Smooth muscle cell (in vitro differentiated cells): ENCODE results near the gene TNNC2. TPM values are rescaled to one million over a fixed set of nuclear protein-coding genes. Genes with fewer than 3 reads are reported as not detected.

Experiments used
- DNase-seq: peaks from one replicate; lab custom pipeline; 2025; ENCODE audit not compliant: unreplicated experiment; lab: John Stamatoyannopoulos, UW
- H2AFZ ChIP-seq: fragments of 200-600 bp; sonication (generic); 2 replicates; pipeline ENCODE4 v1.6.0; 2016; ENCODE audit warnings: antibody characterized with exemption, low read depth, mild to moderate bottlenecking
- H3F3A ChIP-seq: fragments of 200-600 bp; sonication (generic); 2 replicates; pipeline ENCODE4 v1.6.0; 2017; ENCODE audit warnings: antibody characterized with exemption, low read depth
- H3K27ac ChIP-seq: fragments of 200-600 bp; sonication (generic); 2 replicates; pipeline ENCODE4 v1.5.1; 2016; ENCODE audit warnings: low read depth, mild to moderate bottlenecking
- H3K27me3 ChIP-seq: fragments of 200-600 bp; sonication (generic); 2 replicates; pipeline ENCODE4 v1.6.1; 2016; ENCODE audit warnings: low read depth, mild to moderate bottlenecking
- H3K36me3 ChIP-seq: fragments of 200-600 bp; sonication (generic); 2 replicates; pipeline ENCODE4 v1.5.1; 2016; ENCODE audit warnings: low read depth
- H3K4me1 ChIP-seq: fragments of 200-600 bp; sonication (generic); 2 replicates; pipeline ENCODE4 v1.5.1; 2016; ENCODE audit warnings: low read depth
- H3K4me2 ChIP-seq: fragments of 200-600 bp; sonication (generic); 2 replicates; pipeline ENCODE4 v1.6.0; 2016; ENCODE audit warnings: mild to moderate bottlenecking
- H3K4me3 ChIP-seq: fragments of 200-600 bp; sonication (generic); 2 replicates; pipeline ENCODE4 v1.5.1; 2016; ENCODE audit warnings: mild to moderate bottlenecking
- H3K79me2 ChIP-seq: fragments of 200-600 bp; sonication (generic); 2 replicates; pipeline ENCODE4 v1.6.0; 2016; ENCODE audit warnings: low read depth, mild to moderate bottlenecking
- H3K9ac ChIP-seq: fragments of 200-600 bp; sonication (generic); 2 replicates; pipeline ENCODE4 v1.6.0; 2016; ENCODE audit warnings: low read depth
- H3K9me3 ChIP-seq: fragments of 200-600 bp; sonication (generic); replicated peaks from 2 replicates; pipeline ENCODE4 v1.5.1; 2016; ENCODE audit warnings: low read depth
- H4K20me1 ChIP-seq: fragments of 200-600 bp; sonication (generic); 2 replicates; pipeline ENCODE4 v1.6.0; 2016; ENCODE audit warnings: low read depth
- WGBS: methylation state at CpG from one replicate; pipeline ENCODE4 v1.1.7; 2016; ENCODE audit warnings: low lambda C conversion rate; 5-methylcytosine and 5-hydroxymethylcytosine counted together
- polyA plus RNA-seq: library from polyadenylated mRNA; unstranded; fragments of >200 nt; fragmentation: Nextera tagmentation; extraction: Ambion mirVana; gene quantifications from 2 replicates; pipeline ENCODE4 v1.2.1, GENCODE V29; 2016
- total RNA-seq: library from RNA; depleted of rRNA; stranded (reverse); fragments of >200 nt; gene quantifications from 2 replicates; pipeline ENCODE4 v1.2.3, GENCODE V29; 2014
- TF ChIP-seq, protein P1 (sequence below): fragments of 200-600 bp; sonication (generic); IDR thresholded peaks from 2 replicates; pipeline ENCODE4 v1.5.1; 2017; ENCODE audit warnings: borderline replicate concordance, mild to moderate bottlenecking, antibody characterized with exemption; ENCODE audit not compliant: insufficient read depth, poor library complexity, severe bottlenecking

Gene TNNC2
- total and polyA plus RNA-seq, 2 experiments from 2014 or later, result 0.78 to 1.7 TPM

DNA sequence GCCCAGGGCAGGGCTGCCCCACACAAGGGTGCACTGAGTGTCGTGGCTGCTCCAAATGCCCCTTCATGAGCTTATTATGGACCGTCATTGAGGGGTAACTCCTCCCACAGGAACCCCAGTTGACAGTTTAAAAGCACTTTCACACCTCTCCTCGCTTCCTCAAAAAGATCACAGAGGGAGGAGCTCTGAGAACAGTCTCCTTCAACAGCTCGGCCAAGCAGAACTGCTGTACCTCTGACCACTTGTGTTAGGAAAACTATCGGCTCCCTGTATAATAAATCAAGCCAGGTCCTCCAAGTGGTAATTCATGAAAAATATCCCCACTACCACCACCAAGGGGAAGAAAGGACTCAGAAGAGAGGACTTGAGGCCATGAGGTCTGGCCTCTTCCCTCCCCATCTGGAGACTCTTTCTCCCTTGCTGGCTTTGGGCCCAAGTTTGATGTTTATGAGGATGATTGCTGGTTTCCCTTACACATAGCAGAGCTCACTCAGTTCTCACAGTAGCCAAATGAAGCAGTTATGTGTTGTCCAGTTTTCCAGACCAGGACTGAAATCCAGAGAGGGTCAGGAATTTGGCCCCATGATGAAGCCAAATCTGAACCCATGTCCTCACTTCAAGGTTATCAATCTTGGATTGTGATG is 15.2 kb upstream of the TNNC2 start:
- no peaks in the 10 kb centered on the region for H3K9me3 ChIP-seq
- no peak overlapping the region for H3K4me2 ChIP-seq
- TF ChIP-seq, protein P1, sequence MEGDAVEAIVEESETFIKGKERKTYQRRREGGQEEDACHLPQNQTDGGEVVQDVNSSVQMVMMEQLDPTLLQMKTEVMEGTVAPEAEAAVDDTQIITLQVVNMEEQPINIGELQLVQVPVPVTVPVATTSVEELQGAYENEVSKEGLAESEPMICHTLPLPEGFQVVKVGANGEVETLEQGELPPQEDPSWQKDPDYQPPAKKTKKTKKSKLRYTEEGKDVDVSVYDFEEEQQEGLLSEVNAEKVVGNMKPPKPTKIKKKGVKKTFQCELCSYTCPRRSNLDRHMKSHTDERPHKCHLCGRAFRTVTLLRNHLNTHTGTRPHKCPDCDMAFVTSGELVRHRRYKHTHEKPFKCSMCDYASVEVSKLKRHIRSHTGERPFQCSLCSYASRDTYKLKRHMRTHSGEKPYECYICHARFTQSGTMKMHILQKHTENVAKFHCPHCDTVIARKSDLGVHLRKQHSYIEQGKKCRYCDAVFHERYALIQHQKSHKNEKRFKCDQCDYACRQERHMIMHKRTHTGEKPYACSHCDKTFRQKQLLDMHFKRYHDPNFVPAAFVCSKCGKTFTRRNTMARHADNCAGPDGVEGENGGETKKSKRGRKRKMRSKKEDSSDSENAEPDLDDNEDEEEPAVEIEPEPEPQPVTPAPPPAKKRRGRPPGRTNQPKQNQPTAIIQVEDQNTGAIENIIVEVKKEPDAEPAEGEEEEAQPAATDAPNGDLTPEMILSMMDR, result no peak
- no peaks in the 10 kb centered on the region for H3K79me2 ChIP-seq
- H3K4me1 ChIP-seq, result no peaks in the 10 kb centered on the region
- H3K27me3 ChIP-seq, result no peaks in the 10 kb centered on the region
- peaks cover 18% of the 10 kb centered on the region for H4K20me1 ChIP-seq
- H3K36me3 ChIP-seq, result no peaks in the 10 kb centered on the region
- H3K4me3 ChIP-seq, result no peak overlapping the region
- H2AFZ ChIP-seq, result no peak overlapping the region
- peak overlapping the region; percentile 7 for H3K27ac ChIP-seq
- peaks cover 6% of the 10 kb centered on the region for H3F3A ChIP-seq
- DNase-seq, result no peak
- H3K9ac ChIP-seq, result no peak overlapping the region
- WGBS, result 86% methylated on average over 5 of the region's 5 CpGs

DNA sequence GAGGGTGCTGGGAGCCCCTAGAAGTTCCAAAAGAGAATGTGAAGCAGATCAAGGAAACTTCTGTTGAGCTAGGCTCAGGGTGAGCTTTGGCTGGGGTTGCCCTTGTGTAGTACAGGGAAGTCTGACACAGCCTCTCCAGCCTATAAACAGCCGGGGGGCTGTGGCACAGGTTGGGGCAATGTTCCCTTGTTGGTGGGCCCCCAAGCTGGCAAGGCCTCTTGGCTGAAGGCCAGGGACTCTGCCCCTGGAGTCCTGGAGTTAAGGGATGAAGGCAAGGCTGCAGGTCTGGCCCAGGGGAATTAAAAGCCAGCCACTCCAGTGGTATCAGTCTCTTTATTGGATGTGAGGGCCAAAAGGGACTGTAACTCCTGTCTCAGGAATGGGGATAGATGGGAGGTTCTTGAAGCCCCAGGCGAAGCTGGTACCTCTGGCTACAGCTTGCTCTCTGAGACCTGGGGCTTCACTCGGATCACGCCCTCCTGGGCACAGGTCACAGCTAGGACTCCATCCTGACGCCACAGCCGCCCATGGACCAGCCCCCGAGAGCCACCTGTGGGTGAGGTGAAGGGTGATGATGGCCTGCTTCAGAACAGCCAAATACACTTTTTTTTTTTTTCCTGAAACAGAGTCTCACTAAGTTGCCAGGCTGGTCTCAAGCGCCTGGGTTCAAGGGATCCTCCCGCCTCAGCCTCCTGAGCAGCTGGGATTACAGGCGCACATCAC is 14.5 kb upstream of the TNNC2 start:
- TF ChIP-seq, protein P1, result no peak
- no peak overlapping the region for H2AFZ ChIP-seq
- no peaks in the 10 kb centered on the region for H3K27me3 ChIP-seq
- no peak for DNase-seq
- H3K4me2 ChIP-seq, result no peak overlapping the region
- H3K79me2 ChIP-seq, result no peaks in the 10 kb centered on the region
- 97% methylated on average over 10 of the region's 10 CpGs for WGBS
- no peak overlapping the region for H3K9ac ChIP-seq
- H4K20me1 ChIP-seq, result peaks cover 22% of the 10 kb centered on the region
- H3K9me3 ChIP-seq, result no peaks in the 10 kb centered on the region
- no peak overlapping the region for H3K4me3 ChIP-seq
- no peaks in the 10 kb centered on the region for H3K36me3 ChIP-seq
- peaks cover 10% of the 10 kb centered on the region for H3F3A ChIP-seq
- H3K4me1 ChIP-seq, result no peaks in the 10 kb centered on the region
- H3K27ac ChIP-seq, result no peak overlapping the region

GRCh38 chr20:45840700-45841198 is 13.6 kb upstream of the TNNC2 start:
- no peak overlapping the region for H3K4me2 ChIP-seq
- WGBS, result 97% methylated on average over 25 of the region's 25 CpGs
- no peaks in the 10 kb centered on the region for H3K27me3 ChIP-seq
- H3F3A ChIP-seq, result peaks cover 12% of the 10 kb centered on the region
- no peaks in the 10 kb centered on the region for H3K36me3 ChIP-seq
- peaks cover 23% of the 10 kb centered on the region for H4K20me1 ChIP-seq
- TF ChIP-seq, protein P1, result no peak
- H3K79me2 ChIP-seq, result no peaks in the 10 kb centered on the region
- DNase-seq, result no peak
- no peak overlapping the region for H3K4me3 ChIP-seq
- H3K9ac ChIP-seq, result no peak overlapping the region
- no peak overlapping the region for H2AFZ ChIP-seq
- H3K9me3 ChIP-seq, result no peaks in the 10 kb centered on the region
- H3K27ac ChIP-seq, result no peak overlapping the region
- no peaks in the 10 kb centered on the region for H3K4me1 ChIP-seq

DNA sequence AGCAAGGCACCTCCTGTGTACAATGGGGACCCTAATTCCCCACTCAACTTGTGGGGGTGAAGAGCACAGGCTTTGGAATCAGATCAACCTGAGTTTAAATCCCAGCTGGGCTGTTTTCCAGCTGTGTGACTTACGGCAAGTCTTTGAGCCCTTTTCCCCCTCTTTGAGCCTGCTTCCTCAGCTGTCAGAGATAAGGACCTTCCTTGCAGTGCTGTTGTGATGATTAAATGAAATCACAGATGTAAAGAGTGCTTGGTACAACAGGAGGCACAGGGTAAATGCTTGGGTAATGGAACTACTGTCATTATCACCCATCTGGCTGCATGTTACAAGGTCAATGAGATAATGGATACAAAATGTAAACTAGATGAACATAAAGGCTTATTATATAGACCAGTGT is 9.7 kb upstream of the TNNC2 start:
- H3K27me3 ChIP-seq, result no peaks in the 10 kb centered on the region
- no peaks in the 10 kb centered on the region for H3K9me3 ChIP-seq
- H3K4me3 ChIP-seq, result no peak overlapping the region
- no peak overlapping the region for H3K4me2 ChIP-seq
- no peak overlapping the region for H2AFZ ChIP-seq
- H3K36me3 ChIP-seq, result no peaks in the 10 kb centered on the region
- peaks cover 11% of the 10 kb centered on the region for H3F3A ChIP-seq
- peaks cover 7% of the 10 kb centered on the region for H4K20me1 ChIP-seq
- H3K4me1 ChIP-seq, result peaks cover 5% of the 10 kb centered on the region
- DNase-seq, result no peak
- TF ChIP-seq, protein P1, result no peak
- 10% methylated on average over 1 of the region's 1 CpG for WGBS
- no peaks in the 10 kb centered on the region for H3K79me2 ChIP-seq
- H3K27ac ChIP-seq, result no peak overlapping the region
- no peak overlapping the region for H3K9ac ChIP-seq
